ENCODE measurements around the gene ATG14. TPM values are rescaled to one million over a fixed set of nuclear protein-coding genes. Genes with fewer than 3 reads are reported as not detected.

Gene ATG14
- total RNA-seq, 4 donors from 2014 or later = 14.8 to 24.9 (median 17.2) TPM

- TF ChIP-seq POLR2A (IDR thresholded peaks at IDR 0.05) = no peak
- TF ChIP-seq, protein P1, sequence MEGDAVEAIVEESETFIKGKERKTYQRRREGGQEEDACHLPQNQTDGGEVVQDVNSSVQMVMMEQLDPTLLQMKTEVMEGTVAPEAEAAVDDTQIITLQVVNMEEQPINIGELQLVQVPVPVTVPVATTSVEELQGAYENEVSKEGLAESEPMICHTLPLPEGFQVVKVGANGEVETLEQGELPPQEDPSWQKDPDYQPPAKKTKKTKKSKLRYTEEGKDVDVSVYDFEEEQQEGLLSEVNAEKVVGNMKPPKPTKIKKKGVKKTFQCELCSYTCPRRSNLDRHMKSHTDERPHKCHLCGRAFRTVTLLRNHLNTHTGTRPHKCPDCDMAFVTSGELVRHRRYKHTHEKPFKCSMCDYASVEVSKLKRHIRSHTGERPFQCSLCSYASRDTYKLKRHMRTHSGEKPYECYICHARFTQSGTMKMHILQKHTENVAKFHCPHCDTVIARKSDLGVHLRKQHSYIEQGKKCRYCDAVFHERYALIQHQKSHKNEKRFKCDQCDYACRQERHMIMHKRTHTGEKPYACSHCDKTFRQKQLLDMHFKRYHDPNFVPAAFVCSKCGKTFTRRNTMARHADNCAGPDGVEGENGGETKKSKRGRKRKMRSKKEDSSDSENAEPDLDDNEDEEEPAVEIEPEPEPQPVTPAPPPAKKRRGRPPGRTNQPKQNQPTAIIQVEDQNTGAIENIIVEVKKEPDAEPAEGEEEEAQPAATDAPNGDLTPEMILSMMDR (IDR thresholded peaks at IDR 0.05) = no peak
- no peak overlapping the region for H3K4me3 ChIP-seq (ENCODE audit: low read depth, poor library complexity, severe bottlenecking)
- DNase-seq (ENCODE audit: low spot score in 2 of 2) = no peak
- WGBS, 2 donors = 62 to 67% methylated on average over 2 to 3 of the region's 3 CpGs
- intact Hi-C loops (cut with DNase I; ENCODE audit: low total_unique reads) = no loop called here
These were observed 93.9 kb downstream of the ATG14 start for GRCh38 chr14:55317542-55318306.

DNA sequence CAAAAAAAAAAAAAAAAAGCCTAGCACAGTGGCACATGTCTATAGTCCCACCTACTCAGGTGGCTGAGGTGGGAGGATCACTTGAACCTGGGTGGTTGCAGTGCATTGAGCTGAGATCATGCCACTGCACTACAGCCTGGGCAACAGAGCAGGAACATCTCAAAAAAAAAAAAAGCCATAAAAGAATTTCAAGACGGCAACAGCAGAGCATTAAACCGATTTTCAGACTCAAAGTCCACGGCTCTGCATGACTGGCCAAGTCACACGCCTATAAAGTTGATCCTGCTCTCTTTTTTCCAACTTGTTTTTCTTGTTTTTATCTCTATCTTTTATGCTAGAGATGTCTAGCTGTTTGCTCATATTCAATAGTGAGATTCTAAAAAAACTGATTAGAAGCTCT, 95.1 kb downstream of the ATG14 start:
- 56 to 66% methylated on average over 4 of the region's 4 CpGs for WGBS, 2 donors
- no peak for TF ChIP-seq POLR2A (IDR thresholded peaks at IDR 0.05)
- TF ChIP-seq, protein P1 (IDR thresholded peaks at IDR 0.05) = no peak

More for the DNA sequence above, 95.1 kb downstream of the ATG14 start:
- intact Hi-C loops (cut with DNase I; ENCODE audit: low total_unique reads) = no loop called here
- H3K4me3 ChIP-seq (ENCODE audit: low read depth, poor library complexity, severe bottlenecking) = no peak overlapping the region
- no peak for DNase-seq (ENCODE audit: low spot score in 2 of 2)

Other genes with a start within 250 kb of the ATG14 start
- gene DLGAP5, start 220.2 kb downstream of the ATG14 start, total RNA-seq = 1 to 10 TPM in 2 of 4 donors, under 1 TPM in 2; 0.53 to 2.4 (median 1.1) TPM
- 10 to 100 TPM; 29.7 to 48.1 (median 37.3) TPM for gene FBXO34, start 140.4 kb downstream of the ATG14 start, total RNA-seq
- not detected for gene TBPL2, start 28.8 kb upstream of the ATG14 start, total RNA-seq
- gene KTN1, start 168.4 kb upstream of the ATG14 start, total RNA-seq = 100 to 1,000 TPM in 3 of 4 donors, 10 to 100 TPM in 1; 97.7 to 117 (median 106) TPM